GM06990 (cell line): ENCODE results near the gene IFI27L1.

ENCODE experiments used
- DNase-seq: peaks from one replicate; pipeline ENCODE4 v3.0.0-alpha.2; 2011; ENCODE audit not compliant: insufficient read length; ENCODE audit errors: extremely low read depth
- H3K27me3 ChIP-seq: replicated peaks from 2 replicates; pipeline ENCODE4 v1.6.0; 2011; ENCODE audit warnings: low read length; ENCODE audit not compliant: control insufficient read depth, insufficient read depth
- H3K36me3 ChIP-seq: 2 replicates; pipeline ENCODE4 v1.5.1; 2011; ENCODE audit warnings: low read length; ENCODE audit not compliant: control insufficient read depth, insufficient read depth
- H3K4me3 ChIP-seq: replicated peaks from 2 replicates; pipeline ENCODE4 v1.5.1; 2011; ENCODE audit warnings: low read depth, mild to moderate bottlenecking, control low read depth, low read length
- CTCF ChIP-seq: IDR thresholded peaks from 2 replicates; pipeline ENCODE4 v1.5.1; 2011; ENCODE audit warnings: low read length, control low read depth, mild to moderate bottlenecking, inconsistent platforms; ENCODE audit not compliant: insufficient read depth, poor library complexity, severe bottlenecking

Gene IFI27L1

GRCh38 chr14:94042433-94043091, 38.5 kb upstream of the IFI27L1 start:
- Histone ChIP-seq H3K27me3 (no peaks in the 10 kb centered on the region; the same call in 1 of the 2 replicates), H3K4me3 (no peak overlapping the region), H3K36me3 (peaks cover 8% of the 10 kb centered on the region)
- DNase-seq: no peak
- TF ChIP-seq CTCF: no peak

- Histone ChIP-seq H3K27me3 (no peaks in the 10 kb centered on the region), H3K36me3 (peaks cover 10% of the 10 kb centered on the region), H3K4me3 (no peak overlapping the region)
- DNase-seq: no peak
- TF ChIP-seq CTCF: no peak
These were observed 37.9 kb upstream of the IFI27L1 start for GRCh38 chr14:94043111-94043755.

GRCh38 chr14:94043756-94044475, 37.2 kb upstream of the IFI27L1 start:
- peaks cover 14% of the 10 kb centered on the region for H3K36me3 ChIP-seq
- DNase-seq: no peak
- H3K27me3 ChIP-seq: no peaks in the 10 kb centered on the region
- no peak for TF ChIP-seq CTCF
- no peak overlapping the region for H3K4me3 ChIP-seq

GRCh38 chr14:94044476-94045091, 36.5 kb upstream of the IFI27L1 start:
- no peak for DNase-seq
- peaks cover 19% of the 10 kb centered on the region for H3K36me3 ChIP-seq
- no peaks in the 10 kb centered on the region for H3K27me3 ChIP-seq
- H3K4me3 ChIP-seq: no peak overlapping the region
- TF ChIP-seq CTCF: no peak

GRCh38 chr14:94045101-94045500, 36.0 kb upstream of the IFI27L1 start:
- H3K36me3 ChIP-seq: peaks cover 20% of the 10 kb centered on the region
- H3K4me3 ChIP-seq: no peak overlapping the region
- TF ChIP-seq CTCF: no peak
- no peak for DNase-seq
- no peaks in the 10 kb centered on the region for H3K27me3 ChIP-seq
